OCI-M1 (cell line): ENCODE results near the gene ZDHHC18.
"Not testable (repeated sequence)": the region's sequence is repeated elsewhere in the genome, so short reads cannot be mapped to it uniquely, and the experiment has no call there.

Source experiments
- DNase-seq: peaks from one replicate; lab custom pipeline; 2025; lab: John Stamatoyannopoulos, UW

The ZDHHC18 gene

DNA sequence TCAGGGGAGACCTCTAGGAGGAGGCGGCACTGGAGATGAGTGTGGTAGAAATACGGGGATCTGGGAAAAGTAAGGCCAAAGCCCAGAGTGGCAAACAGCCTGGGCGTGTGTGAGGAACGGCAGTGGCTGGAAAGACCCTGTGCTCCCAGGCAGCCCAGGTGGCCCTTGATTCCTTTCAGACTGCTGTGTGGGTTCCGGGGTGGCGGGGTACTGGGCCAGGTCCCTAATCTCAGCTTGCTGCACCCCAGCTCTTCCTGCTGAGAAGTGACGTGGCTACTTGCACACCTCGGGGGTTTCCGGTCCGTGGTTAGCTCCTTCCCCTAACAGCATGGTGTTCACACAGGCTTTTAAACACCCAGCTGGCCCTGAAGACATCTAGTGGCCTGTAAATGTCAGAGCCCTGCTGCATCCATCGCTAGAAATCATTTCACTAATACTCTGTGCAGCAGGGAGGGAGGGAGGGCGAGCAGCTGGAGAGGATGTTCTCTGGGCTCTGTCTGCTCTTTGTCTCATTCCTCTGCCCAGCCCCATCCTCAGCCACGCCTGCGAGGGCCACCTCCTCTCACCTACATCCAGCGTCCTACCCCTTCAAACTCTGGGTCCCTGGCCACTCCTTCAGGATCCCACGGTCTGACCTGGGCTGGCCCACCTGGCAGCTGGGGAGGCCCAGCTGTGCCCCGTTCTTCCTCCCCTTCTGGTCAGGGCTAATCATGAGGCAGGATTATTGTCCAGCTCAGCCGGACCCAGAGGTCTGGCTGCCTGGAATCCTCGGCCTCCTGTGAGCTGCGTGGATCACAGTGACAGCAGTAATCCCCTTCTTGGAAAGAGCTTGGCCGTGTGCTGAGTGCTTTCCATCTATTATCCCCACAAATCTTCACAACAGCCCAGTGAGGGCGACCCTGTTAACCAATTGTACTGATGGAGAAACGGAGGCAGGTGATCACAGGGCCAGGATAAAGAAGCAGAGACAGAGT lies 7.2 kb downstream of the ZDHHC18 start:
- DNase-seq: no peak

DNA sequence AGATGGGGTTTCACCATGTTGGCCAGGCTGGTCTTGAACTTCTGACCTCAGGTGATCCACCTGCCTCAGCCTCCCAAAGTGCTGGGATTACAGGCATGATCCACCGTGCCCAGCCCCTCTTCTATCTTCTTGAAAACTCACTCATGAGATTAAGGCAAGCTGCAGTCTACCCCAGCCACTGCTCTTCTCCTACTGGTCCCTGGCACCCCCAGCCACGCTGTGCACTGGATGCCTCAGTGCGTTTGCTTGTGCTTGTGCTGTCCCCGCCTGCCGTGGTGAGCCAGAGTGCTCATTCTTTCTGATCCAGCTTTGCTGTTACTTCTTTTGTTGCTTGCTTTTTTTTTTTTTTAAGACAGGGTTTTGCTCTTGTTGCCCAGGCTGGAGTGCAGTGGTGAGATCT lies 11.2 kb downstream of the ZDHHC18 start:
- not testable (repeated sequence) for DNase-seq

GRCh38 chr1:26838474-26839338 lies 12.2 kb downstream of the ZDHHC18 start:
- no peak for DNase-seq

DNA sequence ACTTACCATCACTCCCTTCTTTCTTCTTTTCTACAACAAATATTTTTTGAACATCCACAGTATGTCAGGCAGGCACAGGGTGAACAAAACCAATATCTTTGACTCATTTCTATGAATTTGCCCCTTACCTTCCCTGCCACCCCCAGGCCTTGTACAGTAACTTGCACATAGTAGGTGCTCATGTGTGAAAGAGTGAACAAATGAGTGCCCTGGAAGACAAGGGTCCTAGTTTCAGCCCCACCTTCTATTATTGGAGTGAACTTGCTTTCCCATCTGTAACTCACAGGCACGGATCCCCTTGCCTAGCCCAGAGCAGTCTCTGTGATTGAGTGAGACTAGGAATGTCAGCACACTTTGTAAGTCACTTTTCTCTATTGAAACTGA lies 12.8 kb downstream of the ZDHHC18 start:
- DNase-seq: no peak

GRCh38 chr1:26839779-26840178 lies 13.3 kb downstream of the ZDHHC18 start:
- DNase-seq: no peak

- DNase-seq: no peak
Observed at GRCh38 chr1:26844424-26845196, 18.1 kb downstream of the ZDHHC18 start.

DNA sequence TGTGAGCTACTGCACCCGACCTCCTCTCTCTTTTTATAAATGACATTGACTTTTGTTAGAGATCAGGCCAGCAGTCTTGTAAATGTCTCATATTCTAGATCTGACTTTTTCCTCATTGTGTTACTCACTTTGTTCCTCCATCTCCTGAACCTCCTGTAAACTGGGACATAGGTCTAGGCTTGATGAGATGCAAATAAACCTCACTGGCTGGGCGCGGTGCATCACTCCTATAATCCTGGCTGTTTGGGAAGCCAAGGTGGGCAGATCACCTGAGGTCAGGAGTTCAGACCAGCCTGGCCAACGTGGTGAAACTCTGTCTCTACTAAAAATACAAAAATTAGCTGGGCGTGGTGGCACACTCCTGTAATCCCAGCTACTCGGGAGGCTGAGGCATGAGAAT lies 21.3 kb downstream of the ZDHHC18 start:
- DNase-seq: not testable (repeated sequence)

DNA sequence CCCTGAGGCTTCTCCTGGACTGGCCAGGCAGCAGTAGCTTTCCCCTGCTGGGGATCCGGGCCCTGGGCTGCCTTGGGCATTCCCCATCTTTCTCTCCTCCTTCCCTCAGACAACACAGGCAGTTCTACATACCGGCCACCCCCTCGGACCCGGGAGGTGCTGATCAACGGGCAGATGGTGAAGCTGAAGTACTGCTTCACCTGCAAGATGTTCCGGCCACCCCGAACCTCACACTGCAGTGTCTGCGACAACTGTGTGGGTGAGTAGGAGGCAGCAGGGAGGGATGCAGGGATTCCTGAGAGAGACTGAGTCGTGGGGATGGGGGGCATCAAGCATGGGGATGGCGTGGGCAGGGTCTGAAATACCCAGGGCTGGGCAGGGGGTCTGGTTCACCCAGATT lies 22.0 kb downstream of the ZDHHC18 start:
- no peak for DNase-seq

GRCh38 chr1:26848941-26849774 lies 22.7 kb downstream of the ZDHHC18 start:
- DNase-seq: no peak

DNA sequence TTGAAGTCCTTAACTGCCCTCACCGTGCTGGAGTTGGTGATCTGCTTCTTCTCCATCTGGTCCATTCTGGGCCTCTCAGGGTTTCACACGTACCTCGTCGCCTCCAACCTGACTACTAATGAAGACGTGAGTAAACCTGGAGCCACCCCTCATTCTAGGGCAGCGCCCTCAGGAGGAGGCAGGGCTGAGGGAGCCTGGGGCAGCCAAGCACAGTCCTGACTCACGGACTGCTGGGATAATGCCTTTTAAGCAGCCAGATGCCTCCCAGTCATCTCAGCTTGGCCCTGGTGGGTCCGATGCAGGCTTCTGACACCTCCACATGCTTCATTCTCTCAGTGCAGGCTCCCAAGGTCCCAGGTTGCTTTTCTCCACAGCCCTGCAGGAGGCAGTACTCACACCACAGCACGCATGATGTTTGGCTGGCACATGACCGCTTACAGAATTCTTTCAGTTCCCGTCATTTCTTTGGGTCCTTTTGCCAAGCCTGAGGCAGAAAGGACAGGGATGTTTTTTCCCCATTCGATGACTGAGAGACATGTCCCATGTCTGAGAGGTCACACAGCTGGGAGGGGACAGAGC lies 24.7 kb downstream of the ZDHHC18 start:
- DNase-seq: no peak

- DNase-seq: no peak
Observed at GRCh38 chr1:26852701-26853100, 26.2 kb downstream of the ZDHHC18 start.

DNA sequence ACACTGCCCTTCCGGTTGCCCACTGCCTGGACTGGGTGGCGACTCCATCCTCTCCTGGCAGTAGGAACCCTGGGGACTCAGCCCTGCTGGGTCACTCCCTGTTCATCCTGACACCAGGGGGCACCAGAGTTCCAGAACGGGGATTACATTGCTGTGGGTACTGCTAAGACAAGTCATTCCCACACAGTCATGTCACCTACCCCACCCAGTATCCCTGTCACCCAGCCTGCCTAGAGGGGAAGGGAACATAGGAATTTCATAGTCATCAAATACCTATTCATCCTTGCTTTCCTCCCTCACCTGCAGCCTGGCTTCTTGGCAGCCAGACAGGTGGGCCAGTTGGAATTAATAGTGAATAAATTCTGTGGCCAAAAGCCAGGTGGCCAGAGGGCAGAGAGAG lies 26.7 kb downstream of the ZDHHC18 start:
- DNase-seq: peak; percentile 84

- DNase-seq: no peak
Observed at GRCh38 chr1:26853600-26853999, 27.1 kb downstream of the ZDHHC18 start.

- no peak for DNase-seq
Observed at GRCh38 chr1:26854906-26855305, 28.4 kb downstream of the ZDHHC18 start.

GRCh38 chr1:26855636-26856035 lies 29.1 kb downstream of the ZDHHC18 start:
- no peak for DNase-seq

DNA sequence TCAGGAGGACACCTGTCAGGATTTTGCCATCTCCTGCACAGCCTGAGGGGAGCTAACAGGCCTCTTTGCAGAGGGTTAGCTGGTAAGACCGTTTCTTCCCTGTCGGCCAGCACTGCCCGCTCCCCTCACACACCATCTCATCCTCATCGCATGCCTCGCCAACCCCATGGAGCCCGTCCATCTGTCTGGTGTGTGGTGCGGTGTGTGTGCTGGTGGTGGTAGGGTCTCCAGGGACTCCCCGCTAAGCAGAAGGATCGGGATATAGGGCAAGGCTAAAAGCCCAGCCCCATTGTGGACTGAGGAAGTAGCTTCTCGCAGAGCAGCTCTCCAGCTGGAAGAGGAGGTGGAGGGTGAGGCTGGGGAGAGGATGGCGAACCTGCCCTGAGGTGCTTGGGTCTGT lies 29.7 kb downstream of the ZDHHC18 start:
- no peak for DNase-seq

DNA sequence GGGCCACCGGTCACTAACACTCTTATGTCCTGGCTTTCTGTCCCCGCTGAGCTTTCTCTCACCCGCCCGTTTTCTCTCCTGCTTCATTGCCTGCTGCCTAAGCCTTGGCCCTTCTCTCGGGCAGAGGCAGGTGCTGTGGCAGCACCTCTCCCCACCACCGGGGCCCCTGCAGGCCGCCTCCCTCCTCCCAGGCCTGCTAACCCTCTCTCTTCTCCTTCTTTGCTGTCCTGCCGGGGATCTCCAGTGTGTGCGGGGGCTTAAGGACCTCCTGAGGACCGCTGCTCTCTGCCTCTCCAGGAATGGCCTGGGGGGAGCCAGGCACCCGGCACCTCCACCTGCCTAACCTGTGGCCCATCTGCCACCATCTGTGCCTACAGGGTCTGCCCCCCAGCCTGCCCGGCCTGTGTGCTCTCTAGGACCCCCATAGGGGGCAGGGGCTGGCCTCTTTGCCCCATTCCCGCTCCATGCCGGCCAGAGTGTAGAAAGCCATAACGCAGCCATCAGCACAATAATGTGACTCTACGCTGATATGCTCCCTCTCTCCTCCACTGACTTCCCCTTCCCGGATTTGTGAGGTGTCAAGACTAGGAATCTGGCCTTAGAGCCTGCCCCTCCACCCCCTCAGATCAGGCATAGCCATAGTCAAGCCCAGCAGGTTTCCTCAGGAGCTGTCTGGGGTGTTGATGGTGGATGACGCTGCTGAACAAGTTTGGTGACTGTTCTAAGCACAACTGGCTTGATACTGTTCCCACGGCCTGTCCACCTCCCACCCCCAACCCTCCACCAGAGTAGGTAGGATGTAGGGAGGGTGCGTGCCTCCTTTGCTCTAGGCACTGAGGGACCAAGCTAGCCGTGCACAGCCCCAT lies 30.3 kb downstream of the ZDHHC18 start:
- DNase-seq: no peak

DNA sequence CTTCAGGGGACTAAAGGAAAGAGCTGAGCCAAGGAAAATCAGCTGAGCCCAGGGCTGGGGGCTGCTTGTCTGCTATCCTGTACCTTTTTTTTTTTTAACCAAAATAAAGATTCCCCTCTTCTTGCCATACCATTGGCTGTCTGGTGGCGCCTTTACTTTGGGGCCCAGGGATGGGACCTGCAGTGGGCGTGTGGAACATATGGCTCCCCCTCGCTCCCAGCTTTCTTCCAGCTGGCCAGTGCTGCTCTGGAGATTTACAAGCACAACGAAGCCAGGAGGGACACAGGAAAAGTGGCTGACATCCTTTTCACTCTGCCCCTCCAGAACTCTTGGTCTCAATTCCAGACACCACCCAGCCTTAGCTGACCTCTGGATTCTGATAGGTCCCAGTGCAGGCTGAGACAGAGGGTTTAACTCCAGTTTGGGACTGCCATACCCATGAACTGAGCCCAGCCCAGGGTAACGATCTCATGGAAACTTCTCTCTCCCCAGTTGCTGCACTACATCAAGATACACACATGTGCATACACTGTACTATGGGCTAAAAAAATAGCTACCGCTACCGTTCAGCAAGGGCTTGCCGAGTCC lies 31.1 kb downstream of the ZDHHC18 start:
- no peak for DNase-seq

DNA sequence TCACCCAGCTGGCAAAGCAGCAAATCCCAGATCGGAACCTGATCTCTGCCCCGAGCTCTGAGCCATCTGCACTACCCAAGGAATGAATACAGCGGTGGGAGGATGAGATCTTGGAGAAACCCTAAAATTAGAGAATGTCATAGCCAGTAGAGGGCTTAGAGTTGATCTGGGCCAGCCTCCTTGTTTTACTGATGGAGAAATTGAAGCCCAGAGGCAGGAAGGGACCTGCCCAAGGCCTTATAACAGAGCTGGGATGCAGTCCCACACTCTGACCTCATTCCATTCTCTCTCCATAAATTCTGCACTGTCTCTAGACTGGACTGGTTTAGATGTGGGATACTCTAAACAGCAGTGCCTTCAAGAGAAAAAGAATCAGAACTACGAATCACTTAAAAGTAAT lies 31.7 kb downstream of the ZDHHC18 start:
- DNase-seq: no peak
